Chondrocyte (in vitro differentiated cells): ENCODE measurements around the gene DCK. TPM values are rescaled to one million over a fixed set of nuclear protein-coding genes. Genes with fewer than 3 reads are reported as not detected.
"Not testable (repeated sequence)": the region's sequence is repeated elsewhere in the genome, so short reads cannot be mapped to it uniquely, and the experiment has no call there.

Experiments
- DNase-seq: peaks from one replicate; pipeline ENCODE4 v3.0.0; 2021; ENCODE audit warnings: mixed read lengths, low spot score
- H3K27ac Mint-ChIP-seq: one replicate; pipeline ENCODE4 v1.8.0; 2021; ENCODE audit warnings: mild to moderate bottlenecking, moderate library complexity, mixed read lengths; ENCODE audit not compliant: unreplicated experiment
- H3K27me3 Mint-ChIP-seq: 2 replicates; pipeline ENCODE4 v1.8.0; 2021; ENCODE audit warnings: low read depth, mixed read lengths
- H3K36me3 Mint-ChIP-seq: 2 replicates; pipeline ENCODE4 v1.8.0; 2021; ENCODE audit warnings: low read depth, mixed read lengths
- H3K4me1 Mint-ChIP-seq: 2 replicates; pipeline ENCODE4 v1.8.0; 2021; ENCODE audit warnings: low read depth, mild to moderate bottlenecking, mixed read lengths
- H3K4me3 Mint-ChIP-seq: one replicate; pipeline ENCODE4 v1.8.0; 2021; ENCODE audit warnings: mild to moderate bottlenecking, moderate library complexity, mixed read lengths; ENCODE audit not compliant: unreplicated experiment
- H3K9me3 Mint-ChIP-seq: 2 replicates; pipeline ENCODE4 v1.8.0; 2021; ENCODE audit warnings: low read depth, mixed read lengths
- total RNA-seq: library from RNA; stranded (reverse); gene quantifications from 3 replicates; pipeline ENCODE4 v1.2.1, GENCODE V29; 2021
- TF ChIP-seq, protein P1 (sequence below): fragments of 200-600 bp; sonication (generic); IDR thresholded peaks from 2 replicates; pipeline ENCODE4 v1.5.0; 2021; ENCODE audit warnings: antibody characterized with exemption, mild to moderate bottlenecking, moderate library complexity

DCK gene
- total RNA-seq, 1 donor from 2014 or later, result 14.9 TPM

DNA sequence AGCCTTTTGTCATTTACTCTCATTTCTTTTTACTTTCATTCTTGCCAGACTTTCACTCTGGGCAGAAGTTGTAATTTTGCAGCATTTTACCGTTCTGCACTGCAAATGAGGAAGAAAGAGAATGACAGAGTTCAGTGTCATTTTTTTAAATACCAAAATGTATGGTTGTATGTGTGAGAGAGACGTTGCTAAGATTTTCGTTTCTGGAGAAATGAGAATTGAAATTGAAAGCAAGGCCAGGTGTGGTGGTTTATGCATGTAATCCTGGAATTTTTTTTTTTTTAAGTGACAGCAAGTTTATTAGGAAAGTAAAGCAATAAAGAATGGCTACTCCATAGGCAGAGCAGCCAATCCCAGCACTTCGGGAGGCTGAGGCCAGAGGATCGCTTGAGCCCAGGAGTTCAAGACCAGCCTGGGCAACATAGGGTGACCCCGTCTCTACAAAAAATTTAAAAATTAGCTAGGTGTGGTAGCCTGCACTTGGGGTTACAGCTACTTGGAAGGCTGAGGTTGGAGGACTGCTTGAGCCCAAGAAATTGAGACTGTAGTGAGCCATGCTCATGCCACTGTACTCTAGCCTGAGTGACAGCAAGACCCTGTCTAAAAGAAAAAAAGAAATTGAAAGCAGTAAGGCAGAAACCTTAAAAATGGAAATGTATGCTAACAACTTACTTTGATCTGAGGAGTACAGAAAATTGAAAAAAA is 12.9 kb downstream of the DCK start:
- Mint-ChIP-seq H3K4me1 (peaks cover 22% of the 10 kb centered on the region), H3K27me3 (no peaks in the 10 kb centered on the region), H3K36me3 (peaks cover 12% of the 10 kb centered on the region), H3K9me3 (peaks cover 12% of the 10 kb centered on the region), H3K27ac (no peak overlapping the region), H3K4me3 (no peak overlapping the region)
- no peak for DNase-seq
- TF ChIP-seq, protein P1, sequence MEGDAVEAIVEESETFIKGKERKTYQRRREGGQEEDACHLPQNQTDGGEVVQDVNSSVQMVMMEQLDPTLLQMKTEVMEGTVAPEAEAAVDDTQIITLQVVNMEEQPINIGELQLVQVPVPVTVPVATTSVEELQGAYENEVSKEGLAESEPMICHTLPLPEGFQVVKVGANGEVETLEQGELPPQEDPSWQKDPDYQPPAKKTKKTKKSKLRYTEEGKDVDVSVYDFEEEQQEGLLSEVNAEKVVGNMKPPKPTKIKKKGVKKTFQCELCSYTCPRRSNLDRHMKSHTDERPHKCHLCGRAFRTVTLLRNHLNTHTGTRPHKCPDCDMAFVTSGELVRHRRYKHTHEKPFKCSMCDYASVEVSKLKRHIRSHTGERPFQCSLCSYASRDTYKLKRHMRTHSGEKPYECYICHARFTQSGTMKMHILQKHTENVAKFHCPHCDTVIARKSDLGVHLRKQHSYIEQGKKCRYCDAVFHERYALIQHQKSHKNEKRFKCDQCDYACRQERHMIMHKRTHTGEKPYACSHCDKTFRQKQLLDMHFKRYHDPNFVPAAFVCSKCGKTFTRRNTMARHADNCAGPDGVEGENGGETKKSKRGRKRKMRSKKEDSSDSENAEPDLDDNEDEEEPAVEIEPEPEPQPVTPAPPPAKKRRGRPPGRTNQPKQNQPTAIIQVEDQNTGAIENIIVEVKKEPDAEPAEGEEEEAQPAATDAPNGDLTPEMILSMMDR, result no peak

DNA sequence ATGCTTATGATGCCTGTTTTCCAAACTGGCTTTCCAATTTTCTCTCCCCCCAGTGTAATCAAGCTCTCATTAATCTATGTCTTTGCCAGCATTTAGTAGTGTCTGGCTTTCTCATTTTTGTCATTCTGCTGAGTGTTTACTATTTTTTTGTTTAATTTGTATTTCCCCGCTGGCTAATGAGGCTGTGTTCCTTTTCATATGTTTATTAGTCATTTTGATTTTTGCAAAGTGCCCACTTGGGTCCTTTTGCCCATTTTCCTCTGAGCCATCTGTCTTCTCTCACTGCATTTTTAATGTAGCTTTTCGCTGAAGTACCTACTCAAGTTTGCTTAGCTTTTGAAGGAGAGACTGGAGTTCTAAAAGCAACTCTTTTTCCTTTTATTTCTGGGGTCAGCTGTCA is 14.7 kb downstream of the DCK start:
- H3K4me1 Mint-ChIP-seq, result peaks cover 17% of the 10 kb centered on the region
- TF ChIP-seq, protein P1, result no peak
- no peak overlapping the region for H3K4me3 Mint-ChIP-seq
- no peak overlapping the region for H3K27ac Mint-ChIP-seq
- H3K9me3 Mint-ChIP-seq, result no peaks in the 10 kb centered on the region
- peaks cover 3% of the 10 kb centered on the region for H3K36me3 Mint-ChIP-seq
- H3K27me3 Mint-ChIP-seq, result no peaks in the 10 kb centered on the region
- DNase-seq, result no peak

DNA sequence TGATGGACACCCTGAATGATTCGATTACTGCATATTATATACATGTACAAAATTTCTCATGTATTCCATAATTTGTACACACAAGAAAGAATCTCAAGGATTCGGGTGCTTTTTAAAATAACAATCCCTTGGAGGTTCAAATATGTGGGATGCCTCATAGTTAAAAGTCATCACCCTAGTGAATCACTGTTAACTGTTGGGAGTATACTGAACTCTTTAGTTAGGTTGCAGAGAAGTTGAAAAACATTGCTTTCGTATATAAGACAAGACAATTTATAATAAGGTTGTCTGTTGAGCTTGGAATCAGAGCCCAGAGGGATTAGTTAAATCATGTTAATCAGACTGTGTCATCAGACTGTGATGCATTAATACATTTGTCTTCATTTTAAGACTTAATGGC is 15.6 kb downstream of the DCK start:
- Mint-ChIP-seq H3K27ac (no peak overlapping the region), H3K4me1 (peaks cover 17% of the 10 kb centered on the region), H3K27me3 (no peaks in the 10 kb centered on the region), H3K9me3 (no peaks in the 10 kb centered on the region), H3K4me3 (no peak overlapping the region), H3K36me3 (peaks cover 4% of the 10 kb centered on the region)
- no peak for DNase-seq
- TF ChIP-seq, protein P1, result no peak

DNA sequence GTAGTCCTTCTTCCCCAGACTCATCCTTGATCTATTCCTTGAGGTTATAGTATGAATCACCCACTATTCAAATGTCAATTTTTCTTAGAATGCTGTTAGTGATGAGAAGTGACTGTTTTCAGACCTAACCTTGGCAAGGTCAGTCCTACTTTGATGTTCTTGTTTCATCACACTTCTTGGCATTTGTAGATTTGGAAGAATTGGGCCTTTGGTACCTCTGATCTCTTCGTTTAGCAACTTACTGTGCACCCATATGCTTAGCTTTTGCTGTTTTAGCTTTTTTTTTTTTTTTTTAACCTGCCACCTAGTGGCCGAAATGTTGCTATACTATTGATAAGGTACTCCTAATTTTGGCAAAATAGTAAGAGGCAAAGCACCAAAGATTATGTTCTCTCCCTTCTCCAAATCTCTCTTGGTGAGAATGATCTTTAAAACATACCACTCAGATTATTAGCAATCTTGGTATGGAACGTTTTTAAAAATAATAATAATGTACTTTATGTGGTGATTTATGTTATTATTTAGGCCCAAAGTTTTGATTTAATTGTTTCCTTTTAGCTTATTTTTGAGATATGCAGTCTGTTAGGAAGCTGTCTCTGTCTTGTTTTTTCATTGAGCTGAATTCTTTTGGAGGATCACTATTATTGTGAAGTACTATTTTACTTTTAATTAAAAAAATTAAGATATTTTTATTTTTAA is 16.6 kb downstream of the DCK start:
- DNase-seq, result no peak
- H3K4me1 Mint-ChIP-seq, result peaks cover 17% of the 10 kb centered on the region
- peaks cover 6% of the 10 kb centered on the region for H3K36me3 Mint-ChIP-seq
- H3K9me3 Mint-ChIP-seq, result no peaks in the 10 kb centered on the region
- H3K27me3 Mint-ChIP-seq, result no peaks in the 10 kb centered on the region
- H3K4me3 Mint-ChIP-seq, result no peak overlapping the region
- H3K27ac Mint-ChIP-seq, result no peak overlapping the region
- TF ChIP-seq, protein P1, result peak; percentile 96

DNA sequence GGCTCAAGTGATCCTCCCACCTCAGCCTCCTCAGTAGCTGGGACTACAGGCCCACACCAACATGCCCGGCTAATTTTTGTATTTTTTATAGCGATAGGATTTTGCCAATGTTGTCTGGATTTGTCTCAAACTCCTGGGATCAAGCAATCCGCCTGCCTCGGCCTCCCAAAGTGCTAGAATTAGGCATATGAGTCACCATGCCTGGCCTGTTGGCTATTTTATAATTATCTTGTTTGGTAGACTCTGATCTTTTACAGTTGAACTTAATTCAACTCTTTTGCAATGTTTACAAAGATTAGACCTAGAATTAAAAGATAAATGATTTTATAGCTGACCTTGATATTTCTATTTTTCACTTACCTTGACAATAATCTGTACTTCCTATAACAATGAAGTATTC is 18.0 kb downstream of the DCK start:
- H3K9me3 Mint-ChIP-seq, result peaks cover 5% of the 10 kb centered on the region
- peaks cover 12% of the 10 kb centered on the region for H3K36me3 Mint-ChIP-seq
- peaks cover 17% of the 10 kb centered on the region for H3K4me1 Mint-ChIP-seq
- no peaks in the 10 kb centered on the region for H3K27me3 Mint-ChIP-seq
- TF ChIP-seq, protein P1, result no peak
- DNase-seq, result no peak
- H3K27ac Mint-ChIP-seq, result no peak overlapping the region
- no peak overlapping the region for H3K4me3 Mint-ChIP-seq

DNA sequence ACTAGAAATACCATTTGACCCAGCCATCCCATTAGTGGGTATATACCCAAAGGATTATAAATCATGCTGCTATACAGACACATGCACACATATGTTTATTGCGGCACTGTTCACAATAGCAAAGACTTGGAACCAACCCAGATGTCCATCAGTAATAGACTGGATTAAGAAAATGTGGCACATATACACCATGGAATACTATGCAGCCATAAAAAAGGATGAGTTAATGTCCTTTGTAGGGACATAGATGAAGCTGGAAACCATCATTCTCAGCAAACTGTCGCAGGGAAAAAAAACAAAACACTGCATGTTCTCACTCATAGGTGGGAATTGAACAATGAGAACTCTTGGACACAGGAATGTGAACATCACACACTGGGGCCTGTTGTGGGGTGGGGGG is 23.9 kb downstream of the DCK start:
- DNase-seq, H3K27me3 Mint-ChIP-seq, H3K4me3 Mint-ChIP-seq, H3K27ac Mint-ChIP-seq, H3K9me3 Mint-ChIP-seq, H3K4me1 Mint-ChIP-seq: not testable (repeated sequence)
- peaks cover 12% of the 10 kb centered on the region for H3K36me3 Mint-ChIP-seq
